Erythroblast (primary cell): ENCODE data around the gene USE1.

Source experiments
- GATA1 ChIP-seq: IDR thresholded peaks from 2 replicates; pipeline ENCODE4 v1.6.1; 2011; ENCODE audit warnings: low read depth, mild to moderate bottlenecking, control low read depth, low read length, moderate library complexity
- POLR2A ChIP-seq: IDR thresholded peaks from 2 replicates; pipeline ENCODE4 v1.6.1; 2011; ENCODE audit warnings: mild to moderate bottlenecking, low read length

- TF ChIP-seq POLR2A: peak; percentile 62
- TF ChIP-seq GATA1: no peak
Observed at GRCh38 chr19:17220207-17220758, 5.1 kb downstream of the USE1 start.
